GM12878 (cell line): ENCODE measurements around the gene BCAS3. TPM values are rescaled to one million over a fixed set of nuclear protein-coding genes. Genes with fewer than 3 reads are reported as not detected.

Experiments
- ATAC-seq: fragments of 200-7000 bp; cut with Tn5 transposase; 3 replicates; pipeline ENCODE4 v1.9.1; 2020; ENCODE audit warnings: mild to moderate bottlenecking, moderate library complexity
- BruUV-seq: library from RNA; stranded (reverse); fragments of 400-500 nt; replicated peaks from 2 replicates; lab custom pipeline; 2021; lab: Mats Ljungman, UMichigan
- CTCF ChIA-PET: fragments of 300-600 bp; sonication (Branson Sonifier 250); formaldehyde crosslinking; extraction: SDS; loops from one replicate; lab custom pipeline; 2021; ENCODE audit warnings: inconsistent platforms; lab: Yijun Ruan, JAX
- POLR2A ChIA-PET: fragments of 350-600 bp; formaldehyde crosslinking; extraction: SDS; loops from one replicate; lab custom pipeline; 2021; ENCODE audit warnings: inconsistent platforms; lab: Charles Lee
- RAD21 ChIA-PET: fragments of 300-600 bp; sonication (Branson Sonifier 250); formaldehyde crosslinking; loops from one replicate; lab custom pipeline; 2023; ENCODE audit warnings: antibody characterized with exemption; ENCODE audit not compliant: unreplicated experiment; lab: Charles Lee
- SMC1A ChIA-PET: fragments of 300-600 bp; sonication (Branson Sonifier 250); formaldehyde crosslinking; loops from one replicate; lab custom pipeline; 2023; ENCODE audit not compliant: unreplicated experiment, uncharacterized antibody; lab: Charles Lee
- DNase-seq: peaks from one replicate; pipeline ENCODE4 v3.0.0-alpha.2; 2011; ENCODE audit warnings: low read depth, low spot score
- FAIRE-seq: peaks from 3 replicates; lab custom pipeline; 2011; peaks lifted over from hg19 to GRCh38; lab: Jason Lieb, UNC
- H2AFZ ChIP-seq: 2 replicates; pipeline ENCODE4 v1.6.0; 2011; ENCODE audit warnings: low read depth, low read length, control low read depth; ENCODE audit not compliant: control insufficient read depth
- H3K27ac ChIP-seq: 2 replicates; pipeline ENCODE4 v1.5.1; 2011; ENCODE audit warnings: control low read depth; ENCODE audit not compliant: control insufficient read depth, insufficient read depth
- H3K27me3 ChIP-seq, 2 experiments: replicated peaks in 1 of 2; 2 replicates each; pipeline versions ENCODE4 v1.6.0 to v1.6.1; 2011; ENCODE audit warnings: low read length in 1 of 2; ENCODE audit not compliant: control insufficient read depth in 2 of 2, insufficient read depth in 2 of 2
- H3K36me3 ChIP-seq, 2 experiments: 2 replicates each; pipeline ENCODE4 v1.5.1; 2011; ENCODE audit warnings: low read length in 1 of 2; ENCODE audit not compliant: control insufficient read depth in 2 of 2, insufficient read depth in 2 of 2
- H3K4me1 ChIP-seq: 2 replicates; pipeline ENCODE4 v1.6.1; 2011; ENCODE audit warnings: mild to moderate bottlenecking, low read length, moderate library complexity, mixed read lengths; ENCODE audit not compliant: control insufficient read depth, insufficient read depth
- H3K4me2 ChIP-seq: 2 replicates; pipeline ENCODE4 v1.6.0; 2011; ENCODE audit warnings: control low read depth; ENCODE audit not compliant: control insufficient read depth, insufficient read depth
- H3K4me3 ChIP-seq: fragments of 200-600 bp; sonication (generic); 2 replicates; pipeline ENCODE4 v1.5.1; 2016
- H3K79me2 ChIP-seq: 2 replicates; pipeline ENCODE4 v1.6.0; 2011; ENCODE audit warnings: low read length; ENCODE audit not compliant: control insufficient read depth, insufficient read depth
- H3K9ac ChIP-seq: 2 replicates; pipeline ENCODE4 v1.8.0; 2011; ENCODE audit warnings: low read length, control low read depth, mixed read lengths; ENCODE audit not compliant: control insufficient read depth, insufficient read depth
- H3K9me3 ChIP-seq: replicated peaks from 3 replicates; pipeline ENCODE4 v1.5.1; 2011; ENCODE audit warnings: mild to moderate bottlenecking, low read length; ENCODE audit not compliant: control insufficient read depth, insufficient read depth
- H4K20me1 ChIP-seq: 2 replicates; pipeline ENCODE4 v1.6.0; 2011; ENCODE audit not compliant: control insufficient read depth, insufficient read depth
- BCL11A ChIP-seq: IDR thresholded peaks from 2 replicates; pipeline ENCODE4 v1.6.1; 2011; ENCODE audit warnings: low read depth, low read length
- BHLHE40 ChIP-seq, 2 experiments: fragments of 450-650 bp in 1 of 2; IDR thresholded peaks; 2 replicates each; pipeline ENCODE4 v1.6.1; 2011 to 2017; ENCODE audit warnings: low read depth in 2 of 2, borderline replicate concordance in 1 of 2, improper control_type of control experiment in 1 of 2, low read length in 1 of 2, mild to moderate bottlenecking in 1 of 2
- ELK1 ChIP-seq: IDR thresholded peaks from 2 replicates; pipeline ENCODE4 v1.6.1; 2012; ENCODE audit warnings: low read depth, low read length, improper control_type of control experiment
- HDGF ChIP-seq: fragments of 450-650 bp; IDR thresholded peaks from 2 replicates; pipeline ENCODE4 v1.6.1; 2016; ENCODE audit warnings: antibody characterized with exemption
- NFIC ChIP-seq: IDR thresholded peaks from 2 replicates; pipeline ENCODE4 v1.6.1; 2012; ENCODE audit warnings: low read depth, mild to moderate bottlenecking, inconsistent platforms, low read length, moderate library complexity
- NKRF ChIP-seq: fragments of 450-650 bp; conservative IDR thresholded peaks from 2 replicates; pipeline ENCODE4 v1.6.1; 2017; ENCODE audit warnings: mild to moderate bottlenecking, moderate library complexity
- ZBTB33 ChIP-seq: fragments of 450-650 bp; IDR thresholded peaks from 2 replicates; pipeline ENCODE4 v1.6.1; 2017; ENCODE audit warnings: mild to moderate bottlenecking
- ZBTB40 ChIP-seq: fragments of 450-650 bp; IDR thresholded peaks from 2 replicates; pipeline ENCODE4 v1.6.1; 2016; ENCODE audit warnings: mild to moderate bottlenecking, moderate library complexity, borderline replicate concordance
- WGBS: methylation state at CpG from one replicate; pipeline ENCODE4 v1.1.6; 2016; ENCODE audit warnings: low lambda C conversion rate; ENCODE audit not compliant: insufficient replicate concordance, insufficient coverage; ENCODE audit errors: missing lambda C conversion rate; 5-methylcytosine and 5-hydroxymethylcytosine counted together
- in situ Hi-C: fragments of 300-500 bp; cut with MboI; formaldehyde crosslinking; loops from 9 replicates; pipeline ENCODE4 v1.14.3; 2018; ENCODE audit warnings: mixed read lengths
- intact Hi-C: fragments of 100-400 bp; cut with micrococcal nuclease; formaldehyde crosslinking; loops from one replicate; pipeline ENCODE4 v1.14.2; 2022; ENCODE audit not compliant: unreplicated experiment
- polyA plus RNA-seq, 11 experiments: library from polyadenylated mRNA; depleted of rRNA in 4 of 11; unstranded in 6 of 11; stranded (reverse) in 5 of 11; fragments of >200 nt; fragmentation: Nextera tagmentation in 4 of 11; fragmentation: Illumina TruSeq in 1 of 11; extraction: Ambion mirVana in 4 of 11; extraction: Trizol in 1 of 11; gene quantifications; 1 replicate in 1 of 11; 2 replicates in 10 of 11; pipeline versions ENCODE4 v1.2.1 to v1.2.3, GENCODE V29; 2011 to 2016; ENCODE audit warnings: inconsistent platforms in 2 of 11, missing spikeins in 2 of 11, low read depth in 1 of 11
- total RNA-seq, 4 experiments: library from RNA; depleted of rRNA in 3 of 4; stranded (reverse); fragments of >200 nt in 3 of 4; fragmentation: Illumina TruSeq in 1 of 4; extraction: Trizol in 1 of 4; gene quantifications; 2 replicates each; pipeline versions ENCODE4 v1.2.1 to v1.2.3, GENCODE V29; 2013 to 2021

The BCAS3 gene
- total and polyA plus RNA-seq, 10 of the 15 experiments (the other 5 are each of a cell fraction or from before 2014, with no cell fraction given), result 2.1 to 11.0 (median 6.6) TPM

GRCh38 chr17:60947100-60947499 is 269.4 kb downstream of the BCAS3 start:
- intact Hi-C loops (no loop called here), in situ Hi-C loops (no loop called here)
- H3K4me1 ChIP-seq, result no peaks in the 10 kb centered on the region
- no peak overlapping the region for H3K9ac ChIP-seq
- no peak for TF ChIP-seq ELK1
- no peak for TF ChIP-seq BCL11A
- TF ChIP-seq NFIC, result no peak
- H3K4me2 ChIP-seq, result no peak overlapping the region
- SMC1A ChIA-PET, result no interaction called here
- H3K79me2 ChIP-seq, result no peaks in the 10 kb centered on the region
- POLR2A ChIA-PET, result no interaction called here
- H3K27ac ChIP-seq, result no peak overlapping the region
- H3K36me3 ChIP-seq, result no peaks in the 10 kb centered on the region
- BruUV-seq, result no TSS peak
- CTCF ChIA-PET, result no interaction called here
- WGBS, result 5% methylated on average over 1 of the region's 1 CpG
- H2AFZ ChIP-seq, result no peak overlapping the region
- no peak overlapping the region for H3K4me3 ChIP-seq
- ATAC-seq (no peak), FAIRE-seq (no peak), DNase-seq (no peak)
- RAD21 ChIA-PET, result no interaction called here
- H3K27me3 ChIP-seq, result no peaks in the 10 kb centered on the region
- no peaks in the 10 kb centered on the region for H3K9me3 ChIP-seq
- no peaks in the 10 kb centered on the region for H4K20me1 ChIP-seq

- in situ Hi-C loops (no loop called here), intact Hi-C loops (no loop called here)
- RAD21 ChIA-PET, result no interaction called here
- no peaks in the 10 kb centered on the region for H3K27me3 ChIP-seq
- FAIRE-seq (no peak), DNase-seq (no peak), ATAC-seq (no peak)
- no peak overlapping the region for H3K27ac ChIP-seq
- SMC1A ChIA-PET, result no interaction called here
- BruUV-seq, result no TSS peak
- no peak overlapping the region for H3K4me2 ChIP-seq
- no peaks in the 10 kb centered on the region for H3K9me3 ChIP-seq
- H3K79me2 ChIP-seq, result no peaks in the 10 kb centered on the region
- no peaks in the 10 kb centered on the region for H3K4me1 ChIP-seq
- 90% methylated on average over 3 of the region's 3 CpGs for WGBS
- no peaks in the 10 kb centered on the region for H4K20me1 ChIP-seq
- CTCF ChIA-PET, result no interaction called here
- no peak overlapping the region for H2AFZ ChIP-seq
- H3K4me3 ChIP-seq, result no peak overlapping the region
- H3K36me3 ChIP-seq, result no peaks in the 10 kb centered on the region
- POLR2A ChIA-PET, result no interaction called here
- no peak overlapping the region for H3K9ac ChIP-seq
- TF ChIP-seq ZBTB33, result no peak
- TF ChIP-seq NKRF, result no peak
- no peak for TF ChIP-seq HDGF
- no peak for TF ChIP-seq ZBTB40
- TF ChIP-seq BHLHE40 (IDR thresholded peaks at IDR 0.05; ENCODE audit: borderline replicate concordance in 1 of 2, low read depth in 2 of 2, low read length in 1 of 2), result no peak
Observed at GRCh38 chr17:60947543-60947942, 269.9 kb downstream of the BCAS3 start.
